Measurements from ENCODE around the gene KANK3. TPM values are rescaled to one million over a fixed set of nuclear protein-coding genes. Genes with fewer than 3 reads are reported as not detected.
"Not testable (repeated sequence)": the region's sequence is repeated elsewhere in the genome, so short reads cannot be mapped to it uniquely, and the experiment has no call there.

KANK3 gene
- total RNA-seq, 1 experiment from 2014 or later = 0.74 TPM

DNA sequence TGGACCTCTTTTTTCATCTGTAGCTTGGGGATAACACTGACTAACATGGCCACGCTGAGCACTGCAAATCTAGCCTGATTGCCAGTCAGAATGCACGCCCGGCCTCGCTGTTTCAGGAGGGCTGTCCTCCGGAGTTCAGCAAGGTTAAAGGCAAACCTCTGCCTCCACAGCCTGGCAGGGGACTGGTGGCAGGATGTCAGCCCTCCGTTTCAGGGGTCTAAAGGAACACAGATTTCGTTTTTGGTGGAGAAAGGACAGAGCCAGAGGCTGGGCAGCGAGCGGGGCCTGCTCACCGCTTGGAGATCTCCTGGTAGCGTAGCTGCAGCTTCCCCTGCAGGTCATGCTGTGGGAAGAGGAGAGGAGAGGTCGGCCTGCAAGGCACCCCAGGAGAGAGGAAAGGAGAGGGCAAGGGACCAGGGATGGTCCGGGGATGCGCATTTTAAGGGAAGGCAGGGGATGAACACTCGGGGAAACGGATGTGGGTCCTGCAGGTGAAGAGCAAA lies 22.4 kb downstream of the KANK3 start:
- DNase-seq (ENCODE audit: low read depth) = no peak

DNA sequence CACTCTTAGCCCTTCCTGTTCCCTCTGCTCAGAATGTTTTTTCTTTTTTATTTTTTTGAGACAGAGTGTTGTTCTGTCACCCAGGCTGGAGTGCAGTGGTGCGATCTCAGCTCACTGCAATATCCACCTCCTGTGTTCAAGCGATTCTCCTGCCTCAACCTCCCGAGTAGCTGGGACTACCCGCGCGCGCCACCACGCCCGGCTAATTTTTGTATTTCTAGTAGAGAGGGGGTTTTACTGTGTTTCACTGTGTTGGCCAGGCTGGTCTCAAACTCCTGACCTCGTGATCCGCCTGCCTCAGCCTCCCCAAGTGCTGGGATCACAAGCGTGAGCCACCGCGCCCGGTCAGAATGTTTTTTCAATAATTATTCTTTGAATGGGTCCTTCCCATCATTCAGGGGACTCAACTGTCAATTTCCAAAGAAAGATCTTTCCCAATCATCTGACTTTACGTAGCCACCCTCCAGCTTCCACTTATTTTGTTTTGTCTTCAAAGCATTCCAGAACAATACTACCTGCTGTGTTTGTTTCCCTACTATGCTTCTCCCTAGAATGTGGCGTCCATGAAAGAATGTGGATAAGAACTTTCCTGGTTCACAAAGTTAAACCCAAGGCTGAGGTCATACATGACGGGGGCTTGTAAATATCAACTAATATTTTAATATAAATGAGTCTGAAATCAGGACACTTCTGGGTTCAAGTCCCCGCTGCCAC lies 23.1 kb downstream of the KANK3 start:
- no peak for DNase-seq (ENCODE audit: low read depth)

DNA sequence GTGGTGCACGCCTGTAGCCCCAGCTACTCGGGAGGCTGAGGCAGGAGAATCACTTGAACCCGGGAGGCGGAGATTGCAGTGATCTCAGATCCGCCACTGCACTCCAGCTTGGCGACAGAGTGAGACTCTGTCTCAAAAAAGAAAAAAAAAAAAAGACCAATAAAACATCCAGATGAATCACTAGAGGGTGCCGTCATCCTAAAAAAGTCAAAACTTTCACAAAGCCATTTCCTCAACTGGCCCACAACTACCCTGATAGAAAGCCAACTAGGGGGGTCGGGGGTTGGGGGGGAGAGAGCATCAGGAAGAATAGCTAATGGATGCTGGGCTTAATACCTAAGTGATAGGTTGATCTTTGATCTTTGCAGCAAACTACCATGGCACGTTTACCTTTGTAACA lies 24.2 kb downstream of the KANK3 start:
- not testable (repeated sequence) for DNase-seq (ENCODE audit: low read depth)

DNA sequence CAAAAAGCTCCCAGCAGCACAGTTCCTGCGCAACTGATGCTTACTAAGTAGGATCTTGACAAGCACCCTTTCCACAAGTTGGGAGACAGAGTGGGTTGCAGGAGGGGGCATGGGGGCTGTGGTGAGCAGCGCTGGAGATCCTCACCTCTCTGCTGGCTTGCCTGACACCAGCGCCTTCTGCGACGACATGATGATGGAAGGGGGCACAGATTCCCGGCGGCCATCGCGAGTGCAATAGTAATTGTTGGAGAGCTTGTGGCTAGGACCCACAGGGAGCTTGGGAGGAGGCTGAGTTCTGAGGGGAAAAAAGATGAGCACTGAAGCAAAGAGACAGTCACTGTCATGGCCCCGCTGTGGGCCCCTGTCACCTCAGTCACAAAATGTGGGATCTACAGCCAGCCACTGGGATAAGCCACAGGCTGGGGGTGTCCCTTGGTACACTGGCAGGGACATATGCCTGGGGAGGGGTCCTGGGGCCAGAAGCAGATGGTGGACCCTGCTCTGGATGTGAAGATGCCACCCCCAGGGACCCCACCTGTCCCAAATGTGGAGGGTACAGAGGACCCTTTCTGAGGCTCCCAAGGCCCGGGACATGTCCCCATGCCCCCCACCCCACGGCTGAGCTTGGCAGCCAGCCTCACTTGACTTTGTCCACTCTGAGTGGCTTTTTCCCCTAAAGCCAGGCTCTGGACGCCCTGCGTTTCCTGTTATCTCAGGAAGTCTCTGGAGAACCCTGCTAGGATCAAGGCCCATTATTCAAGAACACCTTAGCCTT lies 26.5 kb downstream of the KANK3 start:
- DNase-seq (ENCODE audit: low read depth) = no peak

DNA sequence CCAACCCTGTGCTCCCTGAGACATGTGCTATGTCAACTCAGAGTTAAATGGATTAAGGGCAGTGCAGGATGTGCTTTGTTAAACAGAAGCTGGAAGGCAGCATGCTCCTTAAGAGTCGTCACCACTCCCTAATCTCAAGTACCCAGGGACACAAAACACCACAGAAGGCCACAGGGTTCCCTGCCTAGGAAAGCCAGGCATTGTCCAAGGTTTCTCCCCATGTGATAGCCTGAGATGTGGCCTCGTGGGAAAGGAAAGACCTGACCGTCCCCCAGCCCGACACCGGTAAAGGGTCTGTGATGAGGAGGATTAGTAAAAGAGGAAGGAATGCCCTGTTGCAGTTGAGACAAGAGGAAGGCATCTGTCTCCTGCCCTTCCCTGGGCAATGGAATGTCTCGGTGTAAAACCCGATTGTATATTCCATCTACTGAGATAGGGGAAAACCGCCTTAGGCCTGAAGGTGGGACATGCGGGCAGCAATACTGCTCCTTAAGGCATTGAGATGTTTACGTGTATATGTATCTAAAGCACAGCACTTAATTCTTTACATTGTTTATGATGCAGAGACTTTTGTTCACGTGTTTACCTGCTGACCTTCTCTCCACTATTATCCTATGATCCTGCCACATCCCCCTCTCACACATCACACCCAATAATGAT lies 28.0 kb downstream of the KANK3 start:
- not testable (repeated sequence) for DNase-seq (ENCODE audit: low read depth)

DNA sequence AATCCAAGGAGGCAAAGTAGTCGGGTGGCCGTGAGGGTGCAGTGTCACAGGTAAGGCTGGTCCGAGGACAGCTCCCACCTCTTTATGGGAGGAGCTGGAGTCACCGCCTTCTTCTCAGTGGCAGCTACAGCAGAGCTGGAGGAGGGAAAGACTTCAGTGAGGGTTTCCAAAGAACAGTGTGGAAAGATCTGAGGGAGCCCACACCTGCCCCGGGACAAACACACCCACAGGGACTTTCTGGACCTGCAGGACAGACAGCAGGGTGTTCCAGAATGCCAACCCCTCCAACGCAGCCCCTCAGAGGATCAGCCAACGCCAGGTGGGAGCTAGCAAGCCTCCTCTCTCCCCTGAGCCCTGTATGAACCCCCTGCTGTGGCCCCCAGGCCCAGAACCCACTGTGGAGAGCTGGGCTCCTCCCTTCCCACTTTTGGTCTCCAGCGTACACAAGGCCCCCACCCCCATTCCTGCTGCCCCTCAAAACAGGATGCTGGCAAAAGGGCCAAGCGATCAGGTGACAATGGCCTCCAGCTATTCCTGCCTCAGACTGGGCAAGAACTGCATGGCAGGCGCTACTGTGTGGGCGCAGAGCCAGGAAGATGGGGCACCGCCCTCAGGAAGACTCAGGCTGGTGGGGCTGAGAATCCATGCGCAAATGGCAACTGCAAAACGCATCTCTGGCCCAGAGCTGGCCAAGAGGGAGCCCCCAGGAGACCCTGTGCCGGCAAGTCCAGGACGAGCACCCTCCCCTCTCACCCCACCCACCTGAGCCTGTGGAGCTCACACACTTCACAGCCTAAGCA lies 31.4 kb downstream of the KANK3 start:
- DNase-seq (ENCODE audit: low read depth) = peak; percentile 36

DNA sequence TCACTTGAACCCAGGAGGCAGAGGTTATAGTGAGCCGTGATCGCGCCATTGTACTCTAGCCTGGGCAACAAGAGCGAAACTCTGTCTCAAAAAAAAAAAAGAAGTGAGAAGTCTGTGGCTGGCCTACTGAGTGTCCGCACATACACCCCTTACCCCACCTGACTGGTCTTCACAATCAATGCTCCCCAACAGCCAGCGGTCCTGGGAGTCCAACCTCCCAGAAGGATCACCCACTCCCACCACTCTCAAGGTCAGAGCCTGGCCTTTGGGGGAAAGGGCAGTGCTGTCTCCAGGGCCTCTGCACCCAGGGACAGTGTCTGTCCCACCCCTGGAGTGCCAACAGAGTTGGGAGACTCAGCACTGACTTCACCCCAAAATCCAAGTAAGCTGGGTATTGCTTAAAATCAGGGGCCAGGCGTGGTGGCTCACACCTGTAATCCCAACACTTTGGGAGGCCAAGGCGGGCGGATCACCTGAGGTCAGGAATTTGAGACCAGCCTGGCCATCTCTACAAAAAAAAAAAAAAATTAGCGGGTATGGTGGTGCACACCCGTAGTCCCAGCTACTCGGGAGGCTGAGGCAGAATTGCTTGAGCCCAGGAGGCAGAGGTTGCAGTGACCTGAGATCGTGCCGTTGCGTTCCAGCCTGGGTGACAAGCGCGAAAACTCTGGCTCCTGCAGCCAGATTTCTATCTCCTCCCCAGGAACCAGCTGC lies 32.6 kb downstream of the KANK3 start:
- DNase-seq (ENCODE audit: low read depth) = no peak

DNA sequence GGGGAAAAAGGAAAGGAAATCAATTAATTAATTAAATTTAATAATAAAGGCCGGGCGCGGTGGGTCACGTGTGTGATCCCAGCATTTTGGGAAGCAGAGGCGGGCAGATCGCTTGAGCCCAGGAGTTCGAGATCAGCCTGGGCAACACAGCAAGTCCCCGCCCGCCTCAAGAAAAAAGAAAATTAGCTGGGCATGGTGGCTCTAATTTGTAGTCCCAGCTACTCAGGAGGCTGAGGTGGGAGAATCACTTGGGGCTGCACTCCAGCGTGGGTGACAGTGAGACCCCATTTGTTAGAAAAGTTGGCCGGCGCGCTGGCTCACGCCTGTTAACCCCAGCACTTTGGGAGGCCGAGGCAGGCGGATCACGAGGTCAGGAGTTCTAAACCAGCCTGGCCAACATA lies 34.2 kb downstream of the KANK3 start:
- DNase-seq (ENCODE audit: low read depth) = no peak

DNA sequence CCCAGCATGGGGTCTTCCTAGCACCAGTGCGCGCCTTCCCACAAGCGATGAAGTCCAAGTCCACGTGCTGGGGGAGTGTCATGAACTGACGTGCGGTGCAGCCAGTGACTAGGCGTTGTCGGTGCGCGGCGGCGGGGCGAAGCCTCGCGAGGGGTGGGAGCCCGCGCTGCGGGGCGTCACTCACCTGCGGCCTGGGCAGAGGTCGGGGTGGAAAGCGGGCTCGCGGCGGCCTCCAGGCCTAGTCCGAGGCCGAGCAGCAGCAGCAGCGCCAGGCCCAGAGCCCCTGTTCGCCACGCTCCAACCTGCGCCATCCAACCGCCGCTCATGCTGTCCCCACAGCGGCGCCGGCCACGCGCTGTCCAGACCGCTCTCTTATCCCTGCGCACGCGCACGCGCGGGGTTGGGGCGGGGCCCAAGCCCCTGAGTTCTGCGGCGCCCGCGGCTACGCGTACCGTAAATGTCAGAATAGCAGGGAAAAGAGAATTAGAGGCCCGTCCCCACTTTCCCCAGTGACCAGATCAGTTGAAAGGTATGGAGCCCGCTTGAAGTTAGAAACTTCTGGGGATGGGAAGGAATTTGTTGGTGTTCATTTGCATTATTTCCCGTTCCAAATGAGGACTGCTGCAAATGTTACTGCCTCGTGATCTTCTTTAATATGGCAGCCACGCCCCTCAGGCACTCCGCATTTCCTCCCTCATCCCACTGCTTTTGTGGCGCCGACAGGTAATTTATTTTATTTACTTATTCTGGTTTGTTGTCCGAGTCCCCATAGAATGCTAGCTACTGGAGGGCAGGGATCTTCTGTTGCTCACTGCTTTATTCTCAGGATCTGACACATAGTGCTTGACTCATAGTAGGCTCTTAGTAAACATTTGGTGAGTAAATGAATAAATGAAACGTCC lies 34.8 kb downstream of the KANK3 start, which contains the start of gene CD320:
Gene CD320, minus strand, starts transcription at position 394 of the 902 bp plus-strand sequence. Its CDS starts 68 bp downstream, at position 326.
- peak; percentile 89 for DNase-seq (ENCODE audit: low read depth)

DNA sequence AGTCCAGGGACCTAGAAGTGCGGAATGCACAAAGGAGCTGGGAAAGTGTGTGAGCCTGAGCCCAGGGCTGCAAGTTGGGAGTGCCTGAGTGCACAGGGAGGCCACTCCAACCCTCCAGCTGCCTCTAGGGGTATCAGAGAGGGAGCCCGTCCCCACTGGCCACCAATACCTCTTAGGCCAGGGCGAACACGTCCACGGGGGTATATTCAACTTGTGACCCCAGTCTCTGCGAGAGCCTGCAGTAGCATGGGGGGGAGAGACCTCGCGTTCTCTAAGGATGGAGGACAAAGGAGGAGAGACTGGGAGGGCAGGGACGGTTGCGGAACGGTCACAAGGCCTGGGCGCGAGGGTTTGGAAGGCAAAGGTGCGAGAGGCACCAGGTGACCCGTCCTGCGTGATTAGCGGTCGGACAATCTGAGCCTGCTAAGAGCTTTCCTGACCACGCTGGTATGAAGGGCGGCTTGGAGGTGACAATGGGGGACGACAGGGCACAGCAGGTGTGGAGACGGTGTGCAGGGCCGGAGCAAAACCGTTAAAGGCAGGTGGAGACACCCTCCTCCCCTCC lies 35.6 kb downstream of the KANK3 start:
- no peak for DNase-seq (ENCODE audit: low read depth)

DNA sequence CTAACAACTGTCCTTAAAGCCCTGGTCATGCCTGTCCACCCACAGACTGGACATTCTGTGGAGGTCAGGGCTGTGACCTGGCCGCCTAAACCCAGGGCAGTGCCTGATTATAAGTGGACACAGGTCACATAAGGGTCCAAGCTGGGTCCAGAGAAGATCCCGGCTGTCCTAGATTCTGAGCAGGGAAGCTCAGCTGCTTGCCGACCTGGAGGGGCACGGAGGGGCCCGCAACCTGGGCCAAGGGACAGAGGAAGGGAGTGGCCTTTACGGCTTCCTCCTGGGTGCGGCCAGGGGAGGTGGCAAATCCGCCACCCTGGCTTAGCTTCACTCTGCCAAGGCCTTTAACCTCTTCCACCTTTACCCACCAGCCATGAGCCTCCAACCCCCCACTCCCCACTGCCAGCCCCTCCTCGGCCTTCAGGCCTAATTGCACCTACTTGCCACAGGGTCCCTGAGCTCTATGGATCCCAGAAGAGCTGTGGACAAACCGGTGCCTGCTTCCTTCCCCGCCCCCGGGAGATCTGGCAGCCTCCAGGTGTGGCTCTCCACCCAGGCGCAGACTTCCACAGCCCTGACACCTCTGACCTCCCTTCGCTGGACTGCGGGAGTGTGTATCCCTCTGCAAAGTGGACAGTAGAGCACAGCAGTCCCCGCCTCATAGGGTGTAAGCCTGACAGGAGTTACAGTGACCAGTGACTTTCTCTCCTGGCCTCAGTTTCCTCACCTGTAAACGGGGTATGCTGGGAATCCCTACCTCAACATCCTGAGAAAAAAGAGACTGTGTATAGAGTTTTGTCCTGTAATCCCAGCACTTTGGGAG lies 36.6 kb downstream of the KANK3 start:
- no peak for DNase-seq (ENCODE audit: low read depth)

DNA sequence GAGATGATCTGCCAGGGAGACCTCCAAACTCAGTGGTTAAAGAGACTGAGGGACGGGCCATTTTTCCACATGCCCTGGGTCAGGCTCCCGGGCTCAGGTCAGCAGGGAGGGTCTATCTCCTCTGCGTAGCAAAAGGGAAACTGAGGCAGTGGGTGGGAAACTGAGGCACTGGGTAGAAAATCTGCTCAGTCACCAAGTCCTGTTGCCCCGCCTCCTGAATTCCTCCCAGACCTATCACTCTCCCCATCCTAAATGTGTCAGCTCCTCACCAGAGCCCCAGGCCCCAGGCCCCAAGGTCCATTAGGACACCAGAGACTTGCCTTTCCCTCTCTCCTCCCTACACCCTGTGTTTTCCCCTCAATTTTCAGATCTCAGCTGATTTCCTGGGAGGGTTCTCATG lies 37.3 kb downstream of the KANK3 start:
- no peak for DNase-seq (ENCODE audit: low read depth)

DNA sequence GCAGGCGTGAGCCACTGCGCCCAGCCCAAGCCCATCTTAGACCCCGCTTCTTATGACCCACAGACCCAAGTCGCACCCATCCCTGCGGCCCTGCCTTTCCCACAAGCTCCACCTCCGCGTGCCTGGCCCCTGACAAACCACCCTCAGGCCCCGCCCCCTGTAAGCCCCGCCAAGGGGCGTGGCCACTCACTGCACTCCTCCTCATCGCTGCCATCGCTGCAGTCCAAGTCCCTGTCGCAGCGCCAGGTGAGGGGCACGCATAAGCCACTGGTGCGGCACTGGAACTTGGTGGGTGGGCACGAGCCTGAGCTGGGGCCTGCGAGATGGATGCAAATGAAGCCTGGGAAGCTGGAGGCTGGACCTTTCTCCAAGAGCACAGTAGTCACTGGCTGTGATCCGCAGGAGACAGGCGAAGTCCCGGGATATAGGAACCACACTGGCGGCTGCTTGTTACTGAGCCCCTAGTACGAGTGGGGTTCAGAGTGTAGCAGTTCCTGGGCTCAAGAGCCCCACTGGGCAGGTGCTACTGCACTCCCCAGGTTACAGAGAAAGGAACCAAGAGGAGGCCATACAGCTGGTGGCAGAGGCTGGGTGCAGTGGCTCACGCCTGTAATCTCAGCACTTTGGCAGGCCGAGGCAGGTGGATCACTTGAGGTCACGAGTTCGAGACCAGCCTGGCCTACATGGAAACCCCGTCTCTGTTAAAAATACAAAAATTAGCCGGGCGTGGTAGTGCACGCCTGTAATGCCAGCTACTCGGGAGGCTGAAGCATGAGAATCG lies 38.0 kb downstream of the KANK3 start:
- no peak for DNase-seq (ENCODE audit: low read depth)

DNA sequence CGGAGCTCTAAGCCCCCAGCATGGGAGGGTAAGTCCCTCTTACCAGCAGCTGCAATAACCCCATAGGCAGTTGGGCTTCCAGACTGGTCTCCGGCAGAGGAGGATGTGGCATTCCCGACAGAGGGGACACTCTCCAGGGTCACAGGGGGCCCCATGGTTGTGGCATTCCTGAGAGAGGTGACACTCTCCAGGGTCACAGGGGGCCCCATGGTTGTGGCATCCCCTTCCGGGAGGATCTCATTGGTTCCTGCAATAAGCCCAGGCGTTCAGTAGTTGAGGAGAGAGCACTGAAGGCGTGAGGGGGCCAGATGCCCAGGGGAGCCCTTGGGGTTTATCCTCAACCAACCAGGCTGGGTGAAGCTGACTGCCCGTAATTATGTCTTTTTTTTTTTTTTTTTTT lies 40.3 kb downstream of the KANK3 start:
- no peak for DNase-seq (ENCODE audit: low read depth)

DNA sequence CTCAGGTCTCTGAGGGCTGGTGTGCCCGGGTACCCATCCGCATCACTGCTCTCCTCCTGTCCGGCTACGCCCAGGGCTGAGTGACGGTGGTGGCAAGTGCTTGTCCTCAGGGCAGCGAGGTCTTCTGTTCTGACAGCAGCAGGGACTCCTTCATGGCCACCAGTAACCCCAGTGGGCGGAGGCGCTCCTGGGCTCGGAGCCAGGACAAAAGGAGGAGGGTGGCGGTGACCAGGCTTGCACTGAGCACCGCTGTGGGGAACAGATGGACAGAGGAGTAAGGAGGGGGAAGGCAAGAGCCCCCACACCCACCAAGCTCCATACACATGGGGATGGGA lies 40.7 kb downstream of the KANK3 start:
- no peak for DNase-seq (ENCODE audit: low read depth)

DNA sequence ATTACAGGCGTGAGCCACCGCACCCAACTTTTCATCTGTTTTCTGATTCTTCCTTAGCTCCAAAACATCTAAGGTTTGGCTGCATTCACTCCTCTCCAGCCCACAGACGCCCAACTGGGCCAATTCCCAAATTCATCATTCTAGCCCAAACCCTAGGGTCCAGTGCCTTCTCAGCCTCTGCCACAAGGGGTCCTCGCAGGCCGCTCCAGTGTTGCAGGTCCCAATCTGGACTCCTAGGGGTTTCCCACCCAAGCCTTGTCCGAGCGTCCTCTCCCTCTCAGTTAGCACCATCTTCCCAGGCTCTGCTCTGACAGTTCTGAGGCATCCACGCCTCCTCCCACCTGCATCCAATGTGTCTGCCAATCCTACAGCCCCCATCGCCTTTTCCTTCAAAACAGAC lies 51.7 kb downstream of the KANK3 start:
- not testable (repeated sequence) for DNase-seq (ENCODE audit: low read depth)

DNA sequence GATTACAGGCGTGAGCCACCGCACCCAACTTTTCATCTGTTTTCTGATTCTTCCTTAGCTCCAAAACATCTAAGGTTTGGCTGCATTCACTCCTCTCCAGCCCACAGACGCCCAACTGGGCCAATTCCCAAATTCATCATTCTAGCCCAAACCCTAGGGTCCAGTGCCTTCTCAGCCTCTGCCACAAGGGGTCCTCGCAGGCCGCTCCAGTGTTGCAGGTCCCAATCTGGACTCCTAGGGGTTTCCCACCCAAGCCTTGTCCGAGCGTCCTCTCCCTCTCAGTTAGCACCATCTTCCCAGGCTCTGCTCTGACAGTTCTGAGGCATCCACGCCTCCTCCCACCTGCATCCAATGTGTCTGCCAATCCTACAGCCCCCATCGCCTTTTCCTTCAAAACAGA lies 66.6 kb downstream of the KANK3 start:
- DNase-seq (ENCODE audit: low read depth) = not testable (repeated sequence)
